Lower leg skin (tissue), 4 donors: ENCODE data around the gene KCNH8. TPM values are rescaled to one million over a fixed set of nuclear protein-coding genes. Genes with fewer than 3 reads are reported as not detected.

Source experiments
- DNase-seq, 2 donors: peaks; one replicate each; pipeline ENCODE4 v3.0.0-alpha.2; 2019; ENCODE audit warnings: low spot score in 2 of 2
- H3K4me3 ChIP-seq: fragments of 200-600 bp; sonication (generic); 2 replicates; pipeline ENCODE4 v1.5.1; 2017; ENCODE audit warnings: mild to moderate bottlenecking, low read depth; ENCODE audit not compliant: poor library complexity, severe bottlenecking
- CTCF ChIP-seq, 3 donors: fragments of 450-650 bp; IDR thresholded peaks; one replicate each; pipeline ENCODE4 v1.5.1; 2016; ENCODE audit warnings: antibody characterized with exemption in 3 of 3, mild to moderate bottlenecking in 3 of 3, moderate library complexity in 2 of 3
- POLR2A ChIP-seq, 2 donors: fragments of 450-650 bp; IDR thresholded peaks; one replicate each; pipeline ENCODE4 v1.6.1; 2016 to 2017; ENCODE audit warnings: antibody characterized with exemption in 2 of 2, mild to moderate bottlenecking in 1 of 2, moderate library complexity in 1 of 2
- WGBS, 2 donors: methylation state at CpG; one replicate each; pipeline ENCODE4 v1.1.5; 2018; 5-methylcytosine and 5-hydroxymethylcytosine counted together
- intact Hi-C: fragments of 100-400 bp; cut with DNase I; formaldehyde crosslinking; loops from one replicate; pipeline ENCODE4 v1.15.0; 2023; ENCODE audit warnings: low total_unique reads
- total RNA-seq, 4 donors: library from RNA; depleted of rRNA; stranded (reverse); fragments of >200 nt; gene quantifications; one replicate each; pipeline ENCODE4 v1.1.0, GENCODE V29; 2016

The KCNH8 gene
- total RNA-seq, 4 donors from 2014 or later = 0.34 to 1.2 (median 0.61) TPM

DNA sequence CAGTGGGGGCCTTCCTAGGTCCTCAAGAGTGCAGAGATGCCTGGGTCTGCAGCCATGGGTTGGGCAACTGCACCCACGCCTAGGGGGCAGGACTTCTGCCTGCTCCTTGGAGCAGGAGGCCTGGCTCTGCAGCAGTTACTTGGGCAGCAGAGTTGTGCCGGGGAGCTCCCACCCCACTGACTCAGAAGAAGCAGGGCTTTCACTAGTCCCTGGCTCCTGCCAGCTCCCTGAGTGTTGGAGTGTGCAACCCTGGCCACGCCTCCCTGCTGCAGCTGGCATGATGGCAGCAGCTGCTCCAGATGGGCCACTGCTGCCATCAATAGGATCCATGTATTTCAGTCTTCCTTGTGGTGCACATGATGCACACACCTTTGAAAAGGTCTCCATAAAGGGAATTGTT, 40.6 kb upstream of the KCNH8 start:
- intact Hi-C loops = no loop called here
- no peak for TF ChIP-seq POLR2A (IDR thresholded peaks at IDR 0.05)
- TF ChIP-seq CTCF (IDR thresholded peaks at IDR 0.05) = no peak
- no peak for DNase-seq
- WGBS, 2 donors = 56 to 78% methylated on average over 2 to 3 of the region's 3 CpGs
- H3K4me3 ChIP-seq = no peak overlapping the region

DNA sequence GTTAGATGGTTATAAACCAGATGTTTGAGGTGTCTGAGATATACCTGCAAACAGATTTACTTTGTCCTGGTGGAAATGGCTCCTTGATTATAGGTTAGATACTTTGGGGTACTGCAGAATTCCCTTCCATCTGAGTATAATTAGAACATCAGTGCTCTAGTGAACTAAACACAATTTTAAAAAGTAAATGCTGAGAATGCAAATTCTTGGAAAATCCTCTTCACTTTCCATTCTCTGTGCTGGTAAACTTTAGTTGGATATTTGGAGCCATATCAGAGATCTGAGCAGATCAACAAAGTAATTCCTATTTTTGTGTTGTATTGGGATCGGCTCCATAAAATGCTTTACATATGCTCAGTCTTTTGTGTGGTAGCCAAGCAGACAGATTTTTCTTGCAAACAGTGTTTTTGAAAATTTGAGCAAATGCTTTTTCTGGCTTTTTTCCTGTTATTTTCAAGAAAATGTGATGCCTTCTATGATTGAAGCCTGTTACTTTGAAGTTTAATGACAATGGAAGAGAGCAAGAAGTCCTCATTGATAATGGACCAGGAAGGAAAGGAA, 37.9 kb upstream of the KCNH8 start:
- intact Hi-C loops = no loop called here
- no peak for DNase-seq
- H3K4me3 ChIP-seq = no peak overlapping the region
- WGBS, 2 donors = 69 to 78% methylated on average over 1 of the region's 1 CpG
- TF ChIP-seq POLR2A (IDR thresholded peaks at IDR 0.05) (no peak), CTCF (IDR thresholded peaks at IDR 0.05) (no peak)

DNA sequence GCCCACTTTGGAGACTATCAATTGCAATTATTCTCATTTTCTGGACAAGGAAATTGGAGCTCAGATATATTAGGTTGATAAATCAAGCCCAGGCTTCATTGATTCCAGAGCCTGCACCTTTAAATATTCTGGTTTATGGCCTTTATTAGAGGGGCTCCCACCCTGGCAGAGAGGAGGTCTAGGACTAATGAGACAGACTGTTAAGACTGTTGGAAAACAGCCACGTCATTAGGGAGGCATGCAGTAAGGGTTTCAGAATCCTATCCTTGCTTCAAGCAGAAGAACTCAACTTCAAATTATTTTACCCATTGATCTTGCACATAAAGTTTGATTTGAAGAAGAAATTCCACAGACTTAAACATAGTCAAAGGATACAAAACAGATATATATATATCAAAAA, 33.8 kb upstream of the KCNH8 start:
- no peak for DNase-seq
- intact Hi-C loops = no loop called here
- H3K4me3 ChIP-seq = no peak overlapping the region
- TF ChIP-seq POLR2A (IDR thresholded peaks at IDR 0.05) (no peak), CTCF (IDR thresholded peaks at IDR 0.05) (no peak)
- WGBS, 2 donors = 43 to 46% methylated on average over 1 of the region's 1 CpG

DNA sequence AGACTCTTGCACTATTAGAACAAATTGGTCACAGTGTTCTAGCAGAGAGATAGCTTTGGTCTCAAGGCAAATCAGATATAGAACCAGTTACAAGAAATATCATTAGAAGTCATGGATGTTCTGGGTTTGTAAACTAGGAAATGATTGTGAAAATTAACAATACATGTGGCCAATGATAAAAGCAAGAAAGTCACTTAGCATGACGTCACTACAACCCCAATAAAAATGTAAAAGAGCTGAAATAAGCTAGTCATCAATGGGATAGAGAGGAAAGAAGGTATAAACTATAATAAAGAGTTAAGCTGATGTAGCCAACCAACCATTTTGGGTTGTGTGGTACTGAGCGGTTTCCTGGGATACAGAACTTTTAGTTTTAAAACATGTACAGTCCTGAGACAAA, 32.1 kb upstream of the KCNH8 start:
- H3K4me3 ChIP-seq = no peak overlapping the region
- no peak for TF ChIP-seq POLR2A (IDR thresholded peaks at IDR 0.05)
- TF ChIP-seq CTCF (IDR thresholded peaks at IDR 0.05) = no peak
- intact Hi-C loops = no loop called here
- 66 to 70% methylated on average over 2 of the region's 2 CpGs for WGBS, 2 donors
- DNase-seq = no peak

GRCh38 chr3:19124752-19125151, 23.6 kb upstream of the KCNH8 start:
- intact Hi-C loops = no loop called here
- TF ChIP-seq CTCF (IDR thresholded peaks at IDR 0.05) (no peak), POLR2A (IDR thresholded peaks at IDR 0.05) (no peak)
- no peak overlapping the region for H3K4me3 ChIP-seq
- DNase-seq = no peak
- WGBS, 2 donors = 83 to 87% methylated on average over 1 of the region's 1 CpG

DNA sequence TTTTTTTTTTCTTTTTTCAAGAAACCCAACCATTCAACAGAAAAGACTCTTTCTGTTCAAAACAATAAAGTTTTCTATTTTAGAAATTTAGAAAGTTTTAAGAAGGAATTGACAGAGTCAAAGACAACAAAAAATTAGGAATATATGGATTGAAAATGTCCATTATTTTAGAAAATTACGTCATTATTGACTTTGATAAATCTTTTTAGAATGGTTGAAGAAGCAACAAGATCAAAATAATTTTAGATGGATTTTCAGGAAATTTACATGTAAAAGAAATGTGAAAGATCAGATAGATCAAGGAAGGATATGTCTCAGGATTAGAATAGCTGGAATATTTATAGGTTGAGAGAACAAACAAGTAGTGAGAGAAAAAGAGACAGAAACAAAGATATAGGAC, 8.4 kb upstream of the KCNH8 start:
- no peak for TF ChIP-seq POLR2A (IDR thresholded peaks at IDR 0.05)
- no peak for TF ChIP-seq CTCF (IDR thresholded peaks at IDR 0.05)
- WGBS, 2 donors = 79 to 89% methylated on average over 1 of the region's 1 CpG
- no peak overlapping the region for H3K4me3 ChIP-seq
- no peak for DNase-seq
- intact Hi-C loops = no loop called here
